Ovary (tissue), 9 donors: Measurements from ENCODE around the gene PHPT1. TPM values are rescaled to one million over a fixed set of nuclear protein-coding genes. Genes with fewer than 3 reads are reported as not detected.

ENCODE experiments used
- DNase-seq, 5 donors: peaks; one replicate each; pipeline ENCODE4 v3.0.0-alpha.2; 2019 to 2020
- H3K27ac ChIP-seq, 2 donors: fragments of 200-600 bp; one replicate each; pipeline versions ENCODE4 v1.5.1 to v1.8.0; 2019 to 2022
- H3K27me3 ChIP-seq: fragments of 200-600 bp; one replicate; pipeline ENCODE4 v1.8.0; 2022
- H3K36me3 ChIP-seq: fragments of 200-600 bp; sonication (generic); one replicate; pipeline ENCODE4 v1.5.1; 2019
- H3K4me1 ChIP-seq: one replicate; pipeline ENCODE4 v1.8.1; 2013; ENCODE audit warnings: mild to moderate bottlenecking, moderate library complexity; ENCODE audit not compliant: insufficient read depth
- H3K4me3 ChIP-seq: fragments of 200-600 bp; sonication (generic); one replicate; pipeline ENCODE4 v1.5.1; 2017
- H3K9me3 ChIP-seq, 2 donors: fragments of 200-600 bp in 1 of 2; sonication (generic) in 1 of 2; one replicate each; pipeline versions ENCODE4 v1.5.1 to v1.8.1; 2013 to 2019; ENCODE audit warnings: mild to moderate bottlenecking in 1 of 2, moderate library complexity in 1 of 2
- EP300 ChIP-seq: sonication (generic); formaldehyde crosslinking; IDR thresholded peaks from one replicate; pipeline ENCODE4 v1.6.1; 2017; ENCODE audit warnings: antibody characterized with exemption
- POLR2A ChIP-seq: fragments of 450-650 bp; IDR thresholded peaks from one replicate; pipeline ENCODE4 v1.6.1; 2017; ENCODE audit warnings: antibody characterized with exemption, mild to moderate bottlenecking, moderate library complexity
- WGBS, 3 donors: extraction: QIAGEN DNeasy Blood & Tissue Kit in 1 of 3; methylation state at CpG; one replicate each; pipeline versions ENCODE4 v1.1.5 to v1.1.7; 2013 to 2017; 5-methylcytosine and 5-hydroxymethylcytosine counted together
- intact Hi-C, 4 donors: fragments of 100-400 bp; cut with DNase I; formaldehyde crosslinking; loops; one replicate each; pipeline versions ENCODE4 v1.11.0 to v1.15.1; 2022 to 2023
- polyA plus RNA-seq, 2 donors: library from polyadenylated mRNA; stranded (reverse); fragments of 200-250 nt in 1 of 2; fragments of 350-450 nt in 1 of 2; fragmentation: Illumina TruSeq in 1 of 2; extraction: RNeasy Lipid Tissue Mini Kit (QIAGEN cat#74804) in 1 of 2; gene quantifications; one replicate each; pipeline ENCODE4 v1.2.3, GENCODE V29; 2013 to 2014
- total RNA-seq, 7 donors: library from RNA; depleted of rRNA in 2 of 7; stranded (reverse); fragments of >200 nt in 2 of 7; fragmentation: NEBNext Ultra II Directional in 3 of 7; extraction: Animal tissue kit (Norgen Biotek cat#: 25700) in 3 of 7; gene quantifications; one replicate each; pipeline versions ENCODE4 v1.1.0 to v1.2.4, GENCODE V29; 2016 to 2023
- TF ChIP-seq, protein P1 (sequence below), 3 donors: fragments of 450-650 bp in 2 of 3; fragments of 200-600 bp in 1 of 3; IDR thresholded peaks; one replicate each; pipeline versions ENCODE4 v1.5.1 to v1.8.0; 2016 to 2022; ENCODE audit warnings: antibody characterized with exemption in 3 of 3, mild to moderate bottlenecking in 1 of 3
- donor health status: DM: no; HTN: no; CAD: no; lungs with moderate emphysema.
- donor health status: DM: no; HTN: no; CAD: no.
- donor health status: Bipolar disorder and iron deficiency.
- donor health status: DM: yes; HTN: yes; CAD: no.
- donor health status: DM: no; HTN: no; CAD: no.
- donor health status: DM: yes; HTN: yes; CAD: no.

Gene PHPT1
- total and polyA plus RNA-seq, 9 donors: 18.1 to 132 (median 76.8) TPM

DNA sequence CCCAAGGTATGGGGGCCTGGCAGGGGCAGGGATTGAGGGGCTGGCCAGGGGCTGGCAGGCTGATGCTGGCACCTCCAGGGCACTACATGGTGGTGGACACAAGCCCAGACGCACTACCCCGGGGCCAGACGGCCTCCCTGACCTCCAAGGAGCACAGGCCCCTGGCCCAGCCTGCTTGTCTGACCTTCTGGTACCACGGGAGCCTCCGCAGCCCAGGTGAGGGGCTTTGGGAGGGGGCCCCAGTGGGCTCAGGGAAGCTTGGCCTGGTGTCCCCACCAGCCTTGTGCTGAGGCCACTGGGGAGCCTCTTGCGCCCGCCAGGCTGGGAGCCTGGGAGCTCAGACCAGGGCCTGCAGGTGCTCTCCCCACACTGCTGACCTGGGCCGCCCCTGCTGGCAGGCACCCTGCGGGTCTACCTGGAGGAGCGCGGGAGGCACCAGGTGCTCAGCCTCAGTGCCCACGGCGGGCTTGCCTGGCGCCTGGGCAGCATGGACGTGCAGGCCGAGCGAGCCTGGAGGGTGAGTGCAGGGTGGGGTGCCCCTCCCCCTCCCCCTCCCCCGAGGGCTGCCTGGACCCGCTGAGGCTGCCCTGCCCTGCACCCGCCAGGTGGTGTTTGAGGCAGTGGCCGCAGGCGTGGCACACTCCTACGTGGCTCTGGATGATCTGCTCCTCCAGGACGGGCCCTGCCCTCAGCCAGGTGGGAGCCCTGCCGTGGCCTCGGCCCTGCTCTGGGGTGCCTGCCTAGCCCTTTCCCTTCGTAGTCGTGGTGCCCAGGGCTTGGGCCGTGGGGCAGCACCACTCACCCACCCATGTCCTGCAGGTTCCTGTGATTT lies 8.6 kb downstream of the PHPT1 start:
- H3K27ac ChIP-seq: no peak overlapping the region
- TF ChIP-seq POLR2A: no peak
- TF ChIP-seq, protein P1, sequence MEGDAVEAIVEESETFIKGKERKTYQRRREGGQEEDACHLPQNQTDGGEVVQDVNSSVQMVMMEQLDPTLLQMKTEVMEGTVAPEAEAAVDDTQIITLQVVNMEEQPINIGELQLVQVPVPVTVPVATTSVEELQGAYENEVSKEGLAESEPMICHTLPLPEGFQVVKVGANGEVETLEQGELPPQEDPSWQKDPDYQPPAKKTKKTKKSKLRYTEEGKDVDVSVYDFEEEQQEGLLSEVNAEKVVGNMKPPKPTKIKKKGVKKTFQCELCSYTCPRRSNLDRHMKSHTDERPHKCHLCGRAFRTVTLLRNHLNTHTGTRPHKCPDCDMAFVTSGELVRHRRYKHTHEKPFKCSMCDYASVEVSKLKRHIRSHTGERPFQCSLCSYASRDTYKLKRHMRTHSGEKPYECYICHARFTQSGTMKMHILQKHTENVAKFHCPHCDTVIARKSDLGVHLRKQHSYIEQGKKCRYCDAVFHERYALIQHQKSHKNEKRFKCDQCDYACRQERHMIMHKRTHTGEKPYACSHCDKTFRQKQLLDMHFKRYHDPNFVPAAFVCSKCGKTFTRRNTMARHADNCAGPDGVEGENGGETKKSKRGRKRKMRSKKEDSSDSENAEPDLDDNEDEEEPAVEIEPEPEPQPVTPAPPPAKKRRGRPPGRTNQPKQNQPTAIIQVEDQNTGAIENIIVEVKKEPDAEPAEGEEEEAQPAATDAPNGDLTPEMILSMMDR (IDR thresholded peaks at IDR 0.05): no peak
- TF ChIP-seq EP300: no peak
- H3K9me3 ChIP-seq: no peaks in the 10 kb centered on the region
- 68 to 77% (median 69%) methylated on average over 25 to 28 of the region's 29 CpGs for WGBS, 3 donors
- no peaks in the 10 kb centered on the region for H3K36me3 ChIP-seq
- no peak overlapping the region for H3K4me3 ChIP-seq
- intact Hi-C loops: no loop called here
- no peaks in the 10 kb centered on the region for H3K27me3 ChIP-seq
- peak in 4 of 5 donors; percentile 15 to 39 (median 30) for DNase-seq
- peaks cover 3% of the 10 kb centered on the region for H3K4me1 ChIP-seq

DNA sequence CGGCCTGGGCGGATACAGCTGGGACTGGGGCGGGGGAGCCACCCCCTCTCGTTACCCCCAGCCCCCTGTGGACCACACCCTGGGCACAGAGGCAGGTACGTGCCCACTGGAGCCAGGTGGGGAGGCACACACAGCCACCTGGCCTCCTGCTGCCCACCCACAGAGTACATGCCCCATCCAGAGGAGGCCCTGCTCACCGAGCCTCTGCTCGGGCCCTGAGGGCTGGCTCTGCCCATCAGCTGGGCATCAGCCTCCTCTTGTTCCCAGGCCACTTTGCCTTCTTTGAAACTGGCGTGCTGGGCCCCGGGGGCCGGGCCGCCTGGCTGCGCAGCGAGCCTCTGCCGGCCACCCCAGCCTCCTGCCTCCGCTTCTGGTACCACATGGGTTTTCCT lies 9.2 kb downstream of the PHPT1 start:
- intact Hi-C loops: no loop called here
- TF ChIP-seq EP300 (no peak), POLR2A (no peak)
- TF ChIP-seq, protein P1 (IDR thresholded peaks at IDR 0.05): no peak
- Histone ChIP-seq H3K27me3 (no peaks in the 10 kb centered on the region), H3K36me3 (no peaks in the 10 kb centered on the region), H3K9me3 (no peaks in the 10 kb centered on the region), H3K4me3 (no peak overlapping the region), H3K27ac (no peak overlapping the region), H3K4me1 (peaks cover 3% of the 10 kb centered on the region)
- peak in 3 of 5 donors; percentile 17 to 21 (median 20) for DNase-seq
- WGBS, 3 donors: 85 to 92% (median 89%) methylated on average over 11 to 15 of the region's 15 CpGs

GRCh38 chr9:136858844-136859757 lies 9.9 kb downstream of the PHPT1 start:
- H3K4me3 ChIP-seq: no peak overlapping the region
- no peaks in the 10 kb centered on the region for H3K27me3 ChIP-seq
- intact Hi-C loops: no loop called here
- 62 to 82% (median 62%) methylated on average over 13 to 20 of the region's 20 CpGs for WGBS, 3 donors
- peaks cover 3% of the 10 kb centered on the region for H3K4me1 ChIP-seq
- no peak overlapping the region for H3K27ac ChIP-seq
- no peaks in the 10 kb centered on the region for H3K36me3 ChIP-seq
- peak in 4 of 5 donors; percentile 40 to 64 (median 48) for DNase-seq
- no peaks in the 10 kb centered on the region for H3K9me3 ChIP-seq
- TF ChIP-seq EP300: no peak
- TF ChIP-seq POLR2A: no peak
- TF ChIP-seq, protein P1 (IDR thresholded peaks at IDR 0.05): no peak

DNA sequence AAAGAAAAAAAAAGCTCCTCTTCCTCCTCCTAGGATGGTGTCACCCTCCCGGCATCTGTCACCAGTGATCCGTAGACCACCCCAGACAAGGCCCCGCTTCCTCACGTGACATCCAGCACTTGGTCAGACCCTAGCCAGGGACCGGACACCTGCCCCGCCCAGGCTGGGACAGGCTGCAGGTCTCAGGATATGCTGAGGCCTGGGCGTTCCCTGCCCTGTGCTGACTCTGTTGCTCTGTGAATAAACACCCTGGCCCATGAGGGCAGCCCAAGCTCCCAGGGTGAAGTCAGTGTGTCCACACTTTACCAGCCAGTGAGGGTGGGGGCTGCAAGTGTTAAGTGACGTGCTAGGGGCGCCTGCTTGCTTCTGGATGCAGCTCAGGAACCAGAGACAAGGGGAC lies 11.3 kb downstream of the PHPT1 start:
- peaks cover 7% of the 10 kb centered on the region for H3K4me1 ChIP-seq
- no peak overlapping the region for H3K4me3 ChIP-seq
- no peaks in the 10 kb centered on the region for H3K9me3 ChIP-seq
- TF ChIP-seq POLR2A: no peak
- no peak for TF ChIP-seq EP300
- TF ChIP-seq, protein P1 (IDR thresholded peaks at IDR 0.05): no peak
- DNase-seq: no peak
- no peak overlapping the region for H3K27ac ChIP-seq
- intact Hi-C loops: no loop called here
- H3K27me3 ChIP-seq: no peaks in the 10 kb centered on the region
- 84 to 91% (median 90%) methylated on average over 9 of the region's 9 CpGs for WGBS, 3 donors
- no peaks in the 10 kb centered on the region for H3K36me3 ChIP-seq
